Upper lobe of right lung (tissue), 1 donor: ENCODE results near the gene SIRT2. TPM values are rescaled to one million over a fixed set of nuclear protein-coding genes. Genes with fewer than 3 reads are reported as not detected.
"Not testable (repeated sequence)": the region's sequence is repeated elsewhere in the genome, so short reads cannot be mapped to it uniquely, and the experiment has no call there.

Source experiments
- ATAC-seq: fragments of 200-7000 bp; cut with Tn5 transposase; one replicate; pipeline ENCODE4 v1.9.1; 2020; ENCODE audit warnings: mild to moderate bottlenecking, moderate library complexity
- DNase-seq: peaks from one replicate; pipeline ENCODE4 v3.0.0-alpha.2; 2020
- H3K27ac ChIP-seq: fragments of 200-600 bp; one replicate; pipeline ENCODE4 v1.8.0; 2022
- H3K27me3 ChIP-seq: fragments of 200-600 bp; one replicate; pipeline ENCODE4 v1.8.0; 2022; ENCODE audit warnings: mild to moderate bottlenecking
- H3K36me3 ChIP-seq: fragments of 200-600 bp; one replicate; pipeline ENCODE4 v1.8.0; 2022
- H3K4me1 ChIP-seq: fragments of 200-600 bp; one replicate; pipeline ENCODE4 v1.8.0; 2022
- H3K4me3 ChIP-seq: fragments of 200-600 bp; one replicate; pipeline ENCODE4 v1.8.0; 2022; ENCODE audit warnings: mild to moderate bottlenecking
- H3K9me3 ChIP-seq: fragments of 200-600 bp; one replicate; pipeline ENCODE4 v1.8.0; 2022
- CTCF ChIP-seq: fragments of 200-600 bp; IDR thresholded peaks from one replicate; pipeline ENCODE4 v1.8.0; 2022; ENCODE audit warnings: antibody characterized with exemption
- intact Hi-C: fragments of 100-400 bp; cut with DNase I; formaldehyde crosslinking; loops from one replicate; pipeline ENCODE4 v1.11.0; 2022
- total RNA-seq: library from RNA; stranded (reverse); fragmentation: NEBNext Ultra II Directional; extraction: Animal tissue kit (Norgen Biotek cat#: 25700); gene quantifications from one replicate; pipeline ENCODE4 v1.2.1, GENCODE V29; 2021
- donor health status: DM: no; HTN: yes; CAD: no; lungs with severe emphysema.

Gene SIRT2
- total RNA-seq, 1 donor from 2014 or later, result 59.2 TPM

- no peaks in the 10 kb centered on the region for H3K27me3 ChIP-seq
These were observed 20.0 kb downstream of the SIRT2 start for GRCh38 chr19:38879400-38879751.

GRCh38 chr19:38878575-38879399, 20.6 kb downstream of the SIRT2 start:
- no peaks in the 10 kb centered on the region for H3K27me3 ChIP-seq
- DNase-seq (no peak), ATAC-seq (no peak)
- peak overlapping the region; percentile 87 for H3K27ac ChIP-seq
- no peaks in the 10 kb centered on the region for H3K9me3 ChIP-seq
- peaks cover 31% of the 10 kb centered on the region for H3K36me3 ChIP-seq
- H3K4me1 ChIP-seq, result peaks cover 20% of the 10 kb centered on the region
- TF ChIP-seq CTCF, result no peak
- intact Hi-C loops, result no loop called here
- H3K4me3 ChIP-seq, result peak overlapping the region; percentile 35

More at GRCh38 chr19:38879400-38879751, 20.0 kb downstream of the SIRT2 start:
- H3K36me3 ChIP-seq, result peaks cover 31% of the 10 kb centered on the region
- H3K9me3 ChIP-seq, result no peaks in the 10 kb centered on the region
- TF ChIP-seq CTCF, result no peak
- H3K4me3 ChIP-seq, result no peak overlapping the region
- DNase-seq (no peak), ATAC-seq (no peak)
- H3K27ac ChIP-seq, result no peak overlapping the region
- H3K4me1 ChIP-seq, result peaks cover 20% of the 10 kb centered on the region
- intact Hi-C loops, result no loop called here

- Histone ChIP-seq H3K9me3 (no peaks in the 10 kb centered on the region), H3K27me3 (no peaks in the 10 kb centered on the region), H3K27ac (peak within 1 kb of the TSS; percentile 87), H3K4me3 (peak within 1 kb of the TSS; percentile 35), H3K4me1 (peaks cover 20% of the 10 kb centered on the region), H3K36me3 (peaks cover 23% of the 10 kb centered on the region)
- DNase-seq, result peak; percentile 76
- peak; percentile 78 for ATAC-seq
- no peak for TF ChIP-seq CTCF
- intact Hi-C loops, result no loop called here
These were observed 21.4 kb downstream of the SIRT2 start, which contains the start of gene RINL for GRCh38 chr19:38877781-38878574. TSS of gene RINL (minus strand) at chr19:38878275. CDS start at chr19:38876742, 1,533 bp downstream.

- intact Hi-C loops, result no loop called here
- DNase-seq (no peak), ATAC-seq (no peak)
These were observed 23.6 kb downstream of the SIRT2 start for GRCh38 chr19:38875656-38876395.

GRCh38 chr19:38873400-38873799, 26.0 kb downstream of the SIRT2 start:
- H3K36me3 ChIP-seq, H3K27ac ChIP-seq, H3K9me3 ChIP-seq, DNase-seq, H3K4me3 ChIP-seq, ATAC-seq, intact Hi-C loops, H3K27me3 ChIP-seq: not testable (repeated sequence)
- H3K4me1 ChIP-seq, result peaks cover 28% of the 10 kb centered on the region

More at GRCh38 chr19:38875656-38876395, 23.6 kb downstream of the SIRT2 start:
- Histone ChIP-seq H3K4me1 (peaks cover 20% of the 10 kb centered on the region), H3K36me3 (peaks cover 4% of the 10 kb centered on the region), H3K9me3 (no peaks in the 10 kb centered on the region), H3K4me3 (no peak overlapping the region), H3K27me3 (no peaks in the 10 kb centered on the region), H3K27ac (no peak overlapping the region)
- no peak for TF ChIP-seq CTCF
